K562 (cell line): ENCODE data around the gene TCEAL2. TPM values are rescaled to one million over a fixed set of nuclear protein-coding genes. Genes with fewer than 3 reads are reported as not detected.

ENCODE experiments used
- ATAC-seq: fragments of 200-7000 bp; cut with Tn5 transposase; 3 replicates; pipeline ENCODE4 v1.9.1; 2020; ENCODE audit warnings: moderate library complexity
- BruUV-seq: library from RNA; stranded (reverse); fragments of 400-500 nt; replicated peaks from 2 replicates; lab custom pipeline; 2021; lab: Mats Ljungman, UMichigan
- CTCF ChIA-PET: fragments of 300-600 bp; formaldehyde crosslinking; extraction: SDS; loops from one replicate; lab custom pipeline; 2021; ENCODE audit warnings: low intra/inter-chr PET ratio; lab: Yijun Ruan, JAX
- POLR2A ChIA-PET: fragments of 300-600, 350-650 bp; sonication (Branson Sonifier 250); formaldehyde crosslinking; extraction: SDS; loops from one replicate; lab custom pipeline; 2021; ENCODE audit warnings: antibody characterized with exemption, inconsistent platforms; lab: Yijun Ruan, JAX
- DNase-seq, 4 experiments: peaks; one replicate each; pipeline versions ENCODE4 v3.0.0 to v3.0.0-alpha.2; 2011 to 2018; ENCODE audit warnings: low spot score in 3 of 4, mixed read lengths in 3 of 4; ENCODE audit errors: extremely low read depth in 1 of 4
- FAIRE-seq: peaks from 2 replicates; lab custom pipeline; 2011; peaks lifted over from hg19 to GRCh38; lab: Jason Lieb, UNC
- H2AFZ ChIP-seq: 2 replicates; pipeline ENCODE4 v1.6.0; 2011; ENCODE audit warnings: low read depth, low read length, control low read depth, inconsistent platforms
- H3K27ac ChIP-seq: fragments of 200-600 bp; 3 replicates; pipeline ENCODE4 v1.8.0; 2011; ENCODE audit warnings: low read depth, mild to moderate bottlenecking, control low read depth, inconsistent platforms, low read length, moderate library complexity, mixed read lengths; ENCODE audit errors: extremely low read depth
- H3K27me3 ChIP-seq, 2 experiments: fragments of 300-600 bp in 1 of 2; 2 replicates in 1 of 2; 3 replicates in 1 of 2; pipeline versions ENCODE4 v1.6.0 to v1.8.0; 2011; ENCODE audit warnings: inconsistent platforms in 2 of 2, low read length in 2 of 2, mild to moderate bottlenecking in 1 of 2, mixed read lengths in 1 of 2, moderate library complexity in 1 of 2; ENCODE audit not compliant: control insufficient read depth in 2 of 2, insufficient read depth in 2 of 2
- H3K36me3 ChIP-seq: fragments of 300-600 bp; 3 replicates; pipeline ENCODE4 v1.8.0; 2011; ENCODE audit warnings: mild to moderate bottlenecking, low read length, inconsistent platforms; ENCODE audit not compliant: control insufficient read depth, insufficient read depth
- H3K4me1 ChIP-seq, 2 experiments: fragments of 200-600 bp in 1 of 2; replicated peaks in 1 of 2; 2 replicates in 1 of 2; 3 replicates in 1 of 2; pipeline versions ENCODE4 v1.5.1 to v1.8.0; 2011; ENCODE audit warnings: inconsistent platforms in 2 of 2, low read length in 2 of 2, mild to moderate bottlenecking in 1 of 2, mixed read lengths in 1 of 2, moderate library complexity in 1 of 2; ENCODE audit not compliant: control insufficient read depth in 2 of 2, insufficient read depth in 2 of 2
- H3K4me2 ChIP-seq: 2 replicates; pipeline ENCODE4 v1.6.1; 2011; ENCODE audit warnings: low read length, control low read depth, inconsistent platforms, mixed read lengths; ENCODE audit not compliant: insufficient read depth
- H3K4me3 ChIP-seq: fragments of 200-600 bp; sonication (generic), shearing (Covaris generic); 2 replicates; pipeline ENCODE4 v1.5.1; 2016; ENCODE audit warnings: control low read depth, inconsistent platforms
- H3K79me2 ChIP-seq: fragments of 200-600 bp; 3 replicates; pipeline ENCODE4 v1.8.0; 2011; ENCODE audit warnings: low read length, inconsistent platforms; ENCODE audit not compliant: control insufficient read depth, insufficient read depth
- H3K9ac ChIP-seq, 2 experiments: 2 replicates each; pipeline versions ENCODE4 v1.6.0 to v1.6.1; 2011; ENCODE audit warnings: low read depth in 2 of 2, low read length in 2 of 2, control low read depth in 1 of 2, inconsistent platforms in 1 of 2, mild to moderate bottlenecking in 1 of 2, mixed read lengths in 1 of 2; ENCODE audit not compliant: insufficient read depth in 1 of 2
- H3K9me1 ChIP-seq: one replicate; pipeline ENCODE4 v1.6.0; 2011; ENCODE audit warnings: inconsistent platforms, mild to moderate bottlenecking, low read length, moderate library complexity; ENCODE audit not compliant: control insufficient read depth, insufficient read depth
- H3K9me3 ChIP-seq: replicated peaks from 2 replicates; pipeline ENCODE4 v1.5.1; 2011; ENCODE audit warnings: low read depth, low read length, inconsistent platforms; ENCODE audit not compliant: control insufficient read depth, insufficient read depth
- H4K20me1 ChIP-seq: replicated peaks from 2 replicates; pipeline ENCODE4 v1.6.1; 2011; ENCODE audit warnings: low read length, inconsistent platforms, mixed read lengths; ENCODE audit not compliant: control insufficient read depth, insufficient read depth
- AFF1 ChIP-seq, 2 experiments: fragments of 450-650 bp; IDR thresholded peaks; 2 replicates each; pipeline ENCODE4 v1.6.1; 2018; ENCODE audit warnings: mild to moderate bottlenecking in 2 of 2, low read depth in 1 of 2; ENCODE audit not compliant: partially characterized antibody in 2 of 2
- DEAF1 ChIP-seq: fragments of 450-650 bp; formaldehyde crosslinking; IDR thresholded peaks from 2 replicates; pipeline ENCODE4 v1.4.0; 2020; ENCODE audit warnings: mild to moderate bottlenecking, moderate library complexity
- FOXJ2 ChIP-seq: fragments of 200-800 bp; sonication (Bioruptor generic); IDR thresholded peaks from 2 replicates; pipeline ENCODE4 v1.6.1; 2016; ENCODE audit warnings: missing genetic modification characterization, missing compliant biosample characterization
- GMEB1 ChIP-seq: fragments of 250-450 bp; sonication (Bioruptor Pico); IDR thresholded peaks from 2 replicates; pipeline ENCODE4 v1.4.0; 2020; ENCODE audit warnings: mild to moderate bottlenecking
- HCFC1 ChIP-seq: IDR thresholded peaks from 2 replicates; pipeline ENCODE4 v1.6.1; 2012; ENCODE audit warnings: low read depth, low read length, improper control_type of control experiment
- IRF2 ChIP-seq: sonication (generic); formaldehyde crosslinking; IDR thresholded peaks from 2 replicates; pipeline ENCODE4 v1.8.1; 2022; ENCODE audit warnings: mild to moderate bottlenecking, missing genetic modification reagents
- MLX ChIP-seq, 2 experiments: fragments of 450-650 bp in 1 of 2; sonication (generic) in 1 of 2; formaldehyde crosslinking; conservative IDR thresholded peaks; 2 replicates each; pipeline versions ENCODE4 v1.4.0 to v1.8.1; 2020 to 2022; ENCODE audit warnings: mild to moderate bottlenecking in 1 of 2, missing genetic modification reagents in 1 of 2
- PATZ1 ChIP-seq: fragments of 250-450 bp; sonication (Bioruptor Pico); IDR thresholded peaks from 2 replicates; pipeline ENCODE4 v1.5.0; 2020; ENCODE audit warnings: mild to moderate bottlenecking, borderline replicate concordance
- SIX5 ChIP-seq, 2 experiments: IDR thresholded peaks; 2 replicates each; pipeline ENCODE4 v1.6.1; 2011; ENCODE audit warnings: low read length in 2 of 2, borderline replicate concordance in 1 of 2, low read depth in 1 of 2, mild to moderate bottlenecking in 1 of 2, moderate library complexity in 1 of 2; ENCODE audit not compliant: insufficient read depth in 1 of 2
- SNRNP70 ChIP-seq: fragments of 200-400 bp; formaldehyde crosslinking; optimal IDR thresholded peaks from 2 replicates; pipeline ENCODE3; 2017; ENCODE audit warnings: low read depth, low read length
- TARDBP ChIP-seq: fragments of 450-650 bp; IDR thresholded peaks from 2 replicates; pipeline ENCODE4 v1.6.1; 2016
- ZNF311 ChIP-seq: fragments of 250-450 bp; sonication (Bioruptor Pico); IDR thresholded peaks from 2 replicates; pipeline ENCODE4 v1.4.0; 2020; ENCODE audit warnings: mild to moderate bottlenecking, moderate library complexity
- WGBS: fragments of 100-300 bp; shearing (Covaris generic); methylation state at CpG from one replicate; pipeline ENCODE4 v1.1.6; 2016; ENCODE audit warnings: low coverage, mixed read lengths; ENCODE audit not compliant: insufficient coverage; ENCODE audit errors: missing lambda C conversion rate; 5-methylcytosine and 5-hydroxymethylcytosine counted together
- in situ Hi-C: fragments of 300-500 bp; cut with MboI; formaldehyde crosslinking; loops from 4 replicates; pipeline ENCODE4 v1.15.0; 2018; ENCODE audit warnings: inconsistent platforms, mixed read lengths
- intact Hi-C: fragments of 100-400 bp; cut with micrococcal nuclease; formaldehyde crosslinking; loops from 2 replicates; pipeline ENCODE4 v1.14.2; 2022
- polyA plus RNA-seq, 8 experiments: library from polyadenylated mRNA; depleted of rRNA in 4 of 8; stranded (reverse) in 5 of 8; unstranded in 3 of 8; fragments of >200 nt; fragmentation: Nextera tagmentation in 2 of 8; fragmentation: Illumina TruSeq in 1 of 8; extraction: Ambion mirVana in 2 of 8; extraction: Trizol in 1 of 8; gene quantifications; 2 replicates each; pipeline versions ENCODE4 v1.2.1 to v1.2.3, GENCODE V29; 2011 to 2014; ENCODE audit warnings: inconsistent platforms in 1 of 8, missing spikeins in 1 of 8
- total RNA-seq, 7 experiments: library from RNA; depleted of rRNA in 6 of 7; stranded (reverse); fragments of >200 nt in 6 of 7; fragmentation: Illumina TruSeq in 2 of 7; extraction: Trizol in 2 of 7; gene quantifications; 2 replicates each; pipeline versions ENCODE4 v1.2.1 to v1.2.3, GENCODE V29; 2011 to 2021; ENCODE audit warnings: low replicate concordance in 1 of 7

TCEAL2 gene
- total and polyA plus RNA-seq, 9 of the 15 experiments (the other 6 are each of a cell fraction or from before 2014, with no cell fraction given): not detected

GRCh38 chrX:102113367-102113766 is 12.1 kb upstream of the TCEAL2 start:
- in situ Hi-C loops (no loop called here), intact Hi-C loops (no loop called here)
- no peak overlapping the region for H2AFZ ChIP-seq
- BruUV-seq: no TSS peak
- FAIRE-seq (no peak), ATAC-seq (no peak), DNase-seq (no peak)
- no peaks in the 10 kb centered on the region for H3K9me1 ChIP-seq
- no peaks in the 10 kb centered on the region for H3K36me3 ChIP-seq
- 4% methylated on average over 4 of the region's 4 CpGs for WGBS
- no peaks in the 10 kb centered on the region for H3K4me1 ChIP-seq
- no peaks in the 10 kb centered on the region for H3K79me2 ChIP-seq
- H3K9me3 ChIP-seq: no peaks in the 10 kb centered on the region
- H4K20me1 ChIP-seq: no peaks in the 10 kb centered on the region
- no peak overlapping the region for H3K27ac ChIP-seq
- ChIA-PET CTCF (no interaction called here), POLR2A (no interaction called here)
- no peak overlapping the region for H3K4me2 ChIP-seq
- H3K4me3 ChIP-seq: no peak overlapping the region
- H3K9ac ChIP-seq: no peak overlapping the region; a peak in 1 of 4 replicates
- no peaks in the 10 kb centered on the region for H3K27me3 ChIP-seq
- no peak for TF ChIP-seq PATZ1 (CRISPR knock-in tag)
- no peak for TF ChIP-seq DEAF1
- no peak for TF ChIP-seq ZNF311 (CRISPR knock-in tag)
- no peak for TF ChIP-seq AFF1 (IDR thresholded peaks at IDR 0.05; ENCODE audit: low read depth in 1 of 2, partially characterized antibody in 2 of 2)
- TF ChIP-seq HCFC1: no peak
- TF ChIP-seq MLX (CRISPR knock-in tag; conservative IDR thresholded peaks at IDR 0.05): no peak
- TF ChIP-seq IRF2 (CRISPR knock-in tag): no peak
- no peak for TF ChIP-seq TARDBP
- no peak for TF ChIP-seq GMEB1
- TF ChIP-seq SNRNP70: no peak
- no peak for TF ChIP-seq FOXJ2 (tag)
- TF ChIP-seq SIX5 (IDR thresholded peaks at IDR 0.05; ENCODE audit: borderline replicate concordance in 1 of 2, insufficient read depth in 1 of 2, low read depth in 1 of 2, low read length in 2 of 2): no peak
